ENCODE results near the gene BDH1.

GRCh38 chr3:197549261-197549885, 6.4 kb downstream of the BDH1 start:
- TF ChIP-seq, protein P1, sequence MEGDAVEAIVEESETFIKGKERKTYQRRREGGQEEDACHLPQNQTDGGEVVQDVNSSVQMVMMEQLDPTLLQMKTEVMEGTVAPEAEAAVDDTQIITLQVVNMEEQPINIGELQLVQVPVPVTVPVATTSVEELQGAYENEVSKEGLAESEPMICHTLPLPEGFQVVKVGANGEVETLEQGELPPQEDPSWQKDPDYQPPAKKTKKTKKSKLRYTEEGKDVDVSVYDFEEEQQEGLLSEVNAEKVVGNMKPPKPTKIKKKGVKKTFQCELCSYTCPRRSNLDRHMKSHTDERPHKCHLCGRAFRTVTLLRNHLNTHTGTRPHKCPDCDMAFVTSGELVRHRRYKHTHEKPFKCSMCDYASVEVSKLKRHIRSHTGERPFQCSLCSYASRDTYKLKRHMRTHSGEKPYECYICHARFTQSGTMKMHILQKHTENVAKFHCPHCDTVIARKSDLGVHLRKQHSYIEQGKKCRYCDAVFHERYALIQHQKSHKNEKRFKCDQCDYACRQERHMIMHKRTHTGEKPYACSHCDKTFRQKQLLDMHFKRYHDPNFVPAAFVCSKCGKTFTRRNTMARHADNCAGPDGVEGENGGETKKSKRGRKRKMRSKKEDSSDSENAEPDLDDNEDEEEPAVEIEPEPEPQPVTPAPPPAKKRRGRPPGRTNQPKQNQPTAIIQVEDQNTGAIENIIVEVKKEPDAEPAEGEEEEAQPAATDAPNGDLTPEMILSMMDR (IDR thresholded peaks at IDR 0.05; ENCODE audit: low read depth, low read length): no peak
- TF ChIP-seq EZH2phosphoT487 (IDR thresholded peaks at IDR 0.05; ENCODE audit: low read depth): no peak

All from OCI-LY3 (cell line).